MCF 10A (cell line): ENCODE results near the gene CIRBP. TPM values are rescaled to one million over a fixed set of nuclear protein-coding genes. Genes with fewer than 3 reads are reported as not detected.

Source experiments
- BruUV-seq: library from RNA; stranded (reverse); fragments of 400-500 nt; replicated peaks from 2 replicates; lab custom pipeline; 2021; lab: Mats Ljungman, UMichigan
- CTCF ChIA-PET: fragments of 300-600 bp; sonication (Branson Sonifier 250); formaldehyde crosslinking; extraction: SDS; loops from one replicate; lab custom pipeline; 2021; ENCODE audit warnings: antibody characterized with exemption, inconsistent platforms; lab: Yijun Ruan, JAX
- POLR2A ChIA-PET: fragments of 300-600, 350-650 bp; sonication (Branson Sonifier 250); formaldehyde crosslinking; extraction: SDS; loops from one replicate; lab custom pipeline; 2020; ENCODE audit warnings: antibody characterized with exemption, inconsistent platforms; lab: Yijun Ruan, JAX
- DNase-seq: peaks from one replicate; pipeline ENCODE4 v3.0.0-alpha.2; 2018; ENCODE audit not compliant: unreplicated experiment
- H3K27ac Mint-ChIP-seq: one replicate; pipeline ENCODE4 v1.8.0; 2022; ENCODE audit warnings: mild to moderate bottlenecking, low read depth, mixed read lengths; ENCODE audit not compliant: unreplicated experiment
- H3K27me3 Mint-ChIP-seq: one replicate; pipeline ENCODE4 v1.8.0; 2022; ENCODE audit warnings: mixed read lengths; ENCODE audit not compliant: insufficient read depth, unreplicated experiment
- H3K36me3 Mint-ChIP-seq: one replicate; pipeline ENCODE4 v1.8.0; 2022; ENCODE audit warnings: mild to moderate bottlenecking, moderate library complexity, mixed read lengths; ENCODE audit not compliant: insufficient read depth, unreplicated experiment
- H3K4me1 Mint-ChIP-seq: one replicate; pipeline ENCODE4 v1.8.0; 2022; ENCODE audit warnings: mixed read lengths; ENCODE audit not compliant: insufficient read depth, unreplicated experiment
- H3K4me3 Mint-ChIP-seq: one replicate; pipeline ENCODE4 v1.8.0; 2022; ENCODE audit warnings: mild to moderate bottlenecking, moderate library complexity, mixed read lengths; ENCODE audit not compliant: unreplicated experiment
- H3K9me3 Mint-ChIP-seq: one replicate; pipeline ENCODE4 v1.8.0; 2022; ENCODE audit warnings: mixed read lengths; ENCODE audit not compliant: unreplicated experiment
- CTCF ChIP-seq: fragments of 200-600 bp; IDR thresholded peaks from one replicate; pipeline ENCODE4 v1.8.0; 2022; ENCODE audit warnings: antibody characterized with exemption, mild to moderate bottlenecking; ENCODE audit not compliant: unreplicated experiment
- intact Hi-C: fragments of 100-400 bp; cut with micrococcal nuclease; formaldehyde crosslinking; loops from 2 replicates; pipeline ENCODE4 v1.14.1; 2022
- total RNA-seq: library from RNA; stranded (reverse); gene quantifications from 2 replicates; pipeline ENCODE4 v1.2.3, GENCODE V29; 2022

CIRBP gene
- total RNA-seq, 1 experiment from 2014 or later: 362 TPM

- ChIA-PET CTCF (interaction anchor here (4.7 kb wide), 1 partner anchor 20 kb away, joined by 144 read pairs; the partner anchor contains the start of gene CIRBP), POLR2A (interaction anchor here (8.2 kb wide), 1 partner anchor 19 kb away, joined by 240 read pairs; the partner anchor contains the start of gene CIRBP)
- peaks cover 40% of the 10 kb centered on the region for H3K36me3 Mint-ChIP-seq
- H3K27me3 Mint-ChIP-seq: no peaks in the 10 kb centered on the region
- intact Hi-C loops: no loop called here
- no peaks in the 10 kb centered on the region for H3K9me3 Mint-ChIP-seq
- H3K4me1 Mint-ChIP-seq: peaks cover 5% of the 10 kb centered on the region
- BruUV-seq: no TSS peak
- no peak for TF ChIP-seq CTCF
- no peak for DNase-seq
- peak overlapping the region; percentile 31 for H3K27ac Mint-ChIP-seq
- no peak overlapping the region for H3K4me3 Mint-ChIP-seq
Observed at GRCh38 chr19:1247748-1248138, 21.4 kb upstream of the CIRBP start.

- DNase-seq: peak; percentile 90
- peaks cover 5% of the 10 kb centered on the region for H3K4me1 Mint-ChIP-seq
- TF ChIP-seq CTCF: no peak
- peaks cover 42% of the 10 kb centered on the region for H3K36me3 Mint-ChIP-seq
- no TSS peak for BruUV-seq
- peak within 1 kb of the TSS; percentile 86 for H3K4me3 Mint-ChIP-seq
- intact Hi-C loops: no loop called here
- peak within 1 kb of the TSS; percentile 31 for H3K27ac Mint-ChIP-seq
- CTCF ChIA-PET: no interaction called here
- H3K27me3 Mint-ChIP-seq: no peaks in the 10 kb centered on the region
- POLR2A ChIA-PET: interaction anchor here (1.2 to 8.2 kb wide), 3 partner anchors 18 to 21 kb away, joined by 17 to 240 read pairs (median 18); partner anchors contain the start of gene CIRBP
- no peaks in the 10 kb centered on the region for H3K9me3 Mint-ChIP-seq
Observed at GRCh38 chr19:1248139-1248785, 20.9 kb upstream of the CIRBP start, which contains the start of gene MIDN. MIDN (plus strand) TSS chr19:1248583; CDS start chr19:1250297, 1,714 bp downstream.

GRCh38 chr19:1248786-1249297 is 20.3 kb upstream of the CIRBP start:
- Mint-ChIP-seq H3K27me3 (no peaks in the 10 kb centered on the region), H3K9me3 (no peaks in the 10 kb centered on the region), H3K4me3 (peak overlapping the region; percentile 86), H3K4me1 (peaks cover 10% of the 10 kb centered on the region), H3K27ac (peak overlapping the region; percentile 31), H3K36me3 (peaks cover 48% of the 10 kb centered on the region)
- DNase-seq: no peak
- CTCF ChIA-PET: no interaction called here
- TF ChIP-seq CTCF: peak; percentile 88
- POLR2A ChIA-PET: interaction anchor here (1.2 to 2.2 kb wide), 2 partner anchors 17 to 21 kb away, joined by 17 to 18 read pairs; partner anchors contain the start of gene CIRBP
- intact Hi-C loops: loop anchor here (1.0 kb wide), 1 partner anchor 17 kb away; no protein-coding TSS in a partner anchor
- TSS peak; percentile 80 for BruUV-seq

GRCh38 chr19:1249298-1249989 is 19.7 kb upstream of the CIRBP start:
- Mint-ChIP-seq H3K36me3 (peaks cover 53% of the 10 kb centered on the region), H3K4me3 (peak overlapping the region; percentile 86), H3K27me3 (no peaks in the 10 kb centered on the region), H3K27ac (no peak overlapping the region), H3K4me1 (peaks cover 9% of the 10 kb centered on the region), H3K9me3 (no peaks in the 10 kb centered on the region)
- DNase-seq: peak; percentile 97
- TF ChIP-seq CTCF: no peak
- BruUV-seq: no TSS peak
- ChIA-PET CTCF (no interaction called here), POLR2A (interaction anchor here (0.9 to 2.2 kb wide), 3 partner anchors 17 to 20 kb away, joined by 7 to 18 read pairs (median 17); partner anchors contain the start of gene CIRBP)
- intact Hi-C loops: loop anchor here (1.0 kb wide), 1 partner anchor 17 kb away; no protein-coding TSS in a partner anchor
